Upper lobe of right lung (tissue), 1 donor: Measurements from ENCODE around the gene ARMH3. TPM values are rescaled to one million over a fixed set of nuclear protein-coding genes. Genes with fewer than 3 reads are reported as not detected.

Experiments
- ATAC-seq: fragments of 200-7000 bp; cut with Tn5 transposase; one replicate; pipeline ENCODE4 v1.9.1; 2020; ENCODE audit warnings: mild to moderate bottlenecking, moderate library complexity
- DNase-seq: peaks from one replicate; pipeline ENCODE4 v3.0.0-alpha.2; 2020
- H3K27ac ChIP-seq: fragments of 200-600 bp; one replicate; pipeline ENCODE4 v1.8.0; 2022
- H3K27me3 ChIP-seq: fragments of 200-600 bp; one replicate; pipeline ENCODE4 v1.8.0; 2022; ENCODE audit warnings: mild to moderate bottlenecking
- H3K36me3 ChIP-seq: fragments of 200-600 bp; one replicate; pipeline ENCODE4 v1.8.0; 2022
- H3K4me1 ChIP-seq: fragments of 200-600 bp; one replicate; pipeline ENCODE4 v1.8.0; 2022
- H3K4me3 ChIP-seq: fragments of 200-600 bp; one replicate; pipeline ENCODE4 v1.8.0; 2022; ENCODE audit warnings: mild to moderate bottlenecking
- H3K9me3 ChIP-seq: fragments of 200-600 bp; one replicate; pipeline ENCODE4 v1.8.0; 2022
- CTCF ChIP-seq: fragments of 200-600 bp; IDR thresholded peaks from one replicate; pipeline ENCODE4 v1.8.0; 2022; ENCODE audit warnings: antibody characterized with exemption
- intact Hi-C: fragments of 100-400 bp; cut with DNase I; formaldehyde crosslinking; loops from one replicate; pipeline ENCODE4 v1.11.0; 2022
- total RNA-seq: library from RNA; stranded (reverse); fragmentation: NEBNext Ultra II Directional; extraction: Animal tissue kit (Norgen Biotek cat#: 25700); gene quantifications from one replicate; pipeline ENCODE4 v1.2.1, GENCODE V29; 2021
- donor health status: DM: no; HTN: yes; CAD: no; lungs with severe emphysema.

ARMH3 gene
- total RNA-seq, 1 donor from 2014 or later = 37.2 TPM

GRCh38 chr10:101940916-101941315 is 115.1 kb downstream of the ARMH3 start:
- no peak overlapping the region for H3K27ac ChIP-seq
- no peak for ATAC-seq

GRCh38 chr10:101939729-101940128 is 116.2 kb downstream of the ARMH3 start:
- intact Hi-C loops = no loop called here
- no peak overlapping the region for H3K4me3 ChIP-seq
- ATAC-seq = no peak

More at GRCh38 chr10:101940916-101941315, 115.1 kb downstream of the ARMH3 start:
- no peaks in the 10 kb centered on the region for H3K9me3 ChIP-seq
- no peak overlapping the region for H3K4me3 ChIP-seq
- peaks cover 3% of the 10 kb centered on the region for H3K36me3 ChIP-seq
- intact Hi-C loops = no loop called here
- TF ChIP-seq CTCF = no peak
- H3K27me3 ChIP-seq = no peaks in the 10 kb centered on the region
- DNase-seq = no peak
- peaks cover 3% of the 10 kb centered on the region for H3K4me1 ChIP-seq

GRCh38 chr10:101939008-101939648 is 116.8 kb downstream of the ARMH3 start:
- peak; percentile 20 for ATAC-seq
- Histone ChIP-seq H3K36me3 (peaks cover 3% of the 10 kb centered on the region), H3K27ac (no peak overlapping the region), H3K4me1 (peaks cover 3% of the 10 kb centered on the region), H3K27me3 (no peaks in the 10 kb centered on the region), H3K9me3 (no peaks in the 10 kb centered on the region), H3K4me3 (no peak overlapping the region)
- no peak for DNase-seq
- no peak for TF ChIP-seq CTCF
- intact Hi-C loops = no loop called here

More at GRCh38 chr10:101939729-101940128, 116.2 kb downstream of the ARMH3 start:
- H3K27ac ChIP-seq = no peak overlapping the region
- peaks cover 3% of the 10 kb centered on the region for H3K36me3 ChIP-seq
- no peak for TF ChIP-seq CTCF
- no peaks in the 10 kb centered on the region for H3K27me3 ChIP-seq
- DNase-seq = no peak
- H3K9me3 ChIP-seq = no peaks in the 10 kb centered on the region
- peaks cover 3% of the 10 kb centered on the region for H3K4me1 ChIP-seq

- H3K4me3 ChIP-seq = no peak overlapping the region
- no peak for TF ChIP-seq CTCF
- DNase-seq = no peak
- H3K9me3 ChIP-seq = no peaks in the 10 kb centered on the region
- peaks cover 3% of the 10 kb centered on the region for H3K36me3 ChIP-seq
- H3K27ac ChIP-seq = no peak overlapping the region
- peaks cover 3% of the 10 kb centered on the region for H3K4me1 ChIP-seq
- intact Hi-C loops = no loop called here
- peak; percentile 13 for ATAC-seq
- H3K27me3 ChIP-seq = no peaks in the 10 kb centered on the region
Observed at GRCh38 chr10:101938305-101939007, 117.5 kb downstream of the ARMH3 start.

- Histone ChIP-seq H3K27me3 (no peaks in the 10 kb centered on the region), H3K27ac (no peak overlapping the region), H3K36me3 (peaks cover 11% of the 10 kb centered on the region), H3K9me3 (no peaks in the 10 kb centered on the region), H3K4me1 (no peaks in the 10 kb centered on the region), H3K4me3 (no peak overlapping the region)
- no peak for TF ChIP-seq CTCF
- intact Hi-C loops = no loop called here
- ATAC-seq (no peak), DNase-seq (no peak)
Observed at GRCh38 chr10:101935431-101935830, 120.5 kb downstream of the ARMH3 start.
